MCF 10A (cell line): ENCODE data around the gene CCDC171. TPM values are rescaled to one million over a fixed set of nuclear protein-coding genes. Genes with fewer than 3 reads are reported as not detected.
"Not testable (repeated sequence)": the region's sequence is repeated elsewhere in the genome, so short reads cannot be mapped to it uniquely, and the experiment has no call there.

ENCODE experiments used
- BruUV-seq: library from RNA; stranded (reverse); fragments of 400-500 nt; replicated peaks from 2 replicates; lab custom pipeline; 2021; lab: Mats Ljungman, UMichigan
- CTCF ChIA-PET: fragments of 300-600 bp; sonication (Branson Sonifier 250); formaldehyde crosslinking; extraction: SDS; loops from one replicate; lab custom pipeline; 2021; ENCODE audit warnings: antibody characterized with exemption, inconsistent platforms; lab: Yijun Ruan, JAX
- POLR2A ChIA-PET: fragments of 300-600, 350-650 bp; sonication (Branson Sonifier 250); formaldehyde crosslinking; extraction: SDS; loops from one replicate; lab custom pipeline; 2020; ENCODE audit warnings: antibody characterized with exemption, inconsistent platforms; lab: Yijun Ruan, JAX
- DNase-seq: peaks from one replicate; pipeline ENCODE4 v3.0.0-alpha.2; 2018; ENCODE audit not compliant: unreplicated experiment
- H3K27ac Mint-ChIP-seq: one replicate; pipeline ENCODE4 v1.8.0; 2022; ENCODE audit warnings: mild to moderate bottlenecking, low read depth, mixed read lengths; ENCODE audit not compliant: unreplicated experiment
- H3K27me3 Mint-ChIP-seq: one replicate; pipeline ENCODE4 v1.8.0; 2022; ENCODE audit warnings: mixed read lengths; ENCODE audit not compliant: insufficient read depth, unreplicated experiment
- H3K36me3 Mint-ChIP-seq: one replicate; pipeline ENCODE4 v1.8.0; 2022; ENCODE audit warnings: mild to moderate bottlenecking, moderate library complexity, mixed read lengths; ENCODE audit not compliant: insufficient read depth, unreplicated experiment
- H3K4me1 Mint-ChIP-seq: one replicate; pipeline ENCODE4 v1.8.0; 2022; ENCODE audit warnings: mixed read lengths; ENCODE audit not compliant: insufficient read depth, unreplicated experiment
- H3K4me3 Mint-ChIP-seq: one replicate; pipeline ENCODE4 v1.8.0; 2022; ENCODE audit warnings: mild to moderate bottlenecking, moderate library complexity, mixed read lengths; ENCODE audit not compliant: unreplicated experiment
- H3K9me3 Mint-ChIP-seq: one replicate; pipeline ENCODE4 v1.8.0; 2022; ENCODE audit warnings: mixed read lengths; ENCODE audit not compliant: unreplicated experiment
- CTCF ChIP-seq: fragments of 200-600 bp; IDR thresholded peaks from one replicate; pipeline ENCODE4 v1.8.0; 2022; ENCODE audit warnings: antibody characterized with exemption, mild to moderate bottlenecking; ENCODE audit not compliant: unreplicated experiment
- intact Hi-C: fragments of 100-400 bp; cut with micrococcal nuclease; formaldehyde crosslinking; loops from 2 replicates; pipeline ENCODE4 v1.14.1; 2022
- total RNA-seq: library from RNA; stranded (reverse); gene quantifications from 2 replicates; pipeline ENCODE4 v1.2.3, GENCODE V29; 2022

CCDC171 gene
- total RNA-seq, 1 experiment from 2014 or later = 1.7 TPM

DNA sequence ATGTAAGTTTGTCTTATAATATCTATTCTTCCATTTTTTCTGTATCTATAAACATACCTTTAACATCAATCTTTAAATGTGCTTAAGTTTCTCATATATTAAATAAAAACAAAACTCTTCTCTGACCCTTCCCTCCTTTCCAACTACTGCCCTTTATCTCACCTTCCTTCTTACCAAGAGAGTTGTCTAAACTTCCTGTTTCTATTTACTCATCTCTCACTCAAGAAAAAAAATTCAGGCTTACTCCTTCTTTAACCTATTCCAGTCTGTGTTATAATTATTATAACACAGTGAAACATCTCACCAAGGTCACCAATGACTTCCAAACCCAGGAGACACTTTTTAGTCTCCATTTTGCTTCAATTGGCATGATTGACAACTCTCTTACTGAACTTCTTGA lies 140.9 kb downstream of the CCDC171 start:
- DNase-seq = no peak
- POLR2A ChIA-PET = no interaction called here
- intact Hi-C loops = no loop called here
- TF ChIP-seq CTCF = no peak
- H3K27ac Mint-ChIP-seq = no peak overlapping the region
- no TSS peak for BruUV-seq
- peaks cover 17% of the 10 kb centered on the region for H3K4me1 Mint-ChIP-seq
- no peak overlapping the region for H3K4me3 Mint-ChIP-seq
- CTCF ChIA-PET = interaction anchor here (0.6 kb wide), 1 partner anchor 100 kb away, joined by 3 read pairs; no protein-coding TSS in a partner anchor
- no peaks in the 10 kb centered on the region for H3K27me3 Mint-ChIP-seq
- H3K36me3 Mint-ChIP-seq = no peaks in the 10 kb centered on the region
- no peaks in the 10 kb centered on the region for H3K9me3 Mint-ChIP-seq

- CTCF ChIA-PET = interaction anchor here (0.9 to 1.3 kb wide), 2 partner anchors 12 to 141 kb away, joined by 3 to 4 read pairs; no protein-coding TSS in a partner anchor
- intact Hi-C loops = loop anchor here (1.0 kb wide), 1 partner anchor 38 kb away; no protein-coding TSS in a partner anchor
- POLR2A ChIA-PET = interaction anchor here (0.9 to 3.1 kb wide), 6 partner anchors 8 to 42 kb away, joined by 4 to 13 read pairs (median 4); no protein-coding TSS in a partner anchor
Observed at GRCh38 chr9:15696979-15697378, 144.1 kb downstream of the CCDC171 start.

DNA sequence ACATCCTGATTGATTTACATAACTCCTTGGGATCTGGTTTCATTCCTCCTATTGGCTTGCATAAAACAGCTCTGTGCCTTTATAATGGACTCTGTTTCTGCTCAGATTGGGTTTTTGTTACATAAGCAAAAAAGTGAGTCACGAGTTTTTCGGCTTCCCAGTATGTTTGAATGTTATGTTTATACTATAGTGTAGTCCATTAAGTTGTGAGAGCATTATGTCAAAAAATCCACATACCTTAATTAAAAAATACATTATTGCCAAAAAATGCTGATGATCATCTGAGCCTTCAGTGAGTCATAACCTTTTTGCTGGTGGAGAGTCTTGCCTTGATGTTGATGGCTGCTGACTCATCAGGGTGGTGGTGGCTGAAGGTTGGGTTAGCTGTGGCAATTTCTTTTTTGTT lies 144.6 kb downstream of the CCDC171 start:
- Mint-ChIP-seq H3K4me3 (no peak overlapping the region), H3K9me3 (no peaks in the 10 kb centered on the region), H3K36me3 (peaks cover 9% of the 10 kb centered on the region), H3K4me1 (peaks cover 17% of the 10 kb centered on the region), H3K27ac (peak overlapping the region; percentile 81), H3K27me3 (no peaks in the 10 kb centered on the region)
- TF ChIP-seq CTCF = no peak
- intact Hi-C loops = loop anchor here (1.0 kb wide), 1 partner anchor 38 kb away; no protein-coding TSS in a partner anchor
- ChIA-PET POLR2A (interaction anchor here (0.7 to 3.1 kb wide), 7 partner anchors 9 to 41 kb away, joined by 3 to 13 read pairs (median 4); no protein-coding TSS in a partner anchor), CTCF (interaction anchor here (0.9 kb wide), 1 partner anchor 140 kb away, joined by 3 read pairs; no protein-coding TSS in a partner anchor)
- BruUV-seq = no TSS peak
- DNase-seq = peak; percentile 86

More at GRCh38 chr9:15696979-15697378, 144.1 kb downstream of the CCDC171 start:
- Mint-ChIP-seq H3K27ac (peak overlapping the region; percentile 81), H3K4me1 (peaks cover 17% of the 10 kb centered on the region), H3K27me3 (no peaks in the 10 kb centered on the region), H3K4me3 (no peak overlapping the region), H3K9me3 (no peaks in the 10 kb centered on the region), H3K36me3 (peaks cover 9% of the 10 kb centered on the region)
- DNase-seq = peak; percentile 25
- no TSS peak for BruUV-seq
- no peak for TF ChIP-seq CTCF

DNA sequence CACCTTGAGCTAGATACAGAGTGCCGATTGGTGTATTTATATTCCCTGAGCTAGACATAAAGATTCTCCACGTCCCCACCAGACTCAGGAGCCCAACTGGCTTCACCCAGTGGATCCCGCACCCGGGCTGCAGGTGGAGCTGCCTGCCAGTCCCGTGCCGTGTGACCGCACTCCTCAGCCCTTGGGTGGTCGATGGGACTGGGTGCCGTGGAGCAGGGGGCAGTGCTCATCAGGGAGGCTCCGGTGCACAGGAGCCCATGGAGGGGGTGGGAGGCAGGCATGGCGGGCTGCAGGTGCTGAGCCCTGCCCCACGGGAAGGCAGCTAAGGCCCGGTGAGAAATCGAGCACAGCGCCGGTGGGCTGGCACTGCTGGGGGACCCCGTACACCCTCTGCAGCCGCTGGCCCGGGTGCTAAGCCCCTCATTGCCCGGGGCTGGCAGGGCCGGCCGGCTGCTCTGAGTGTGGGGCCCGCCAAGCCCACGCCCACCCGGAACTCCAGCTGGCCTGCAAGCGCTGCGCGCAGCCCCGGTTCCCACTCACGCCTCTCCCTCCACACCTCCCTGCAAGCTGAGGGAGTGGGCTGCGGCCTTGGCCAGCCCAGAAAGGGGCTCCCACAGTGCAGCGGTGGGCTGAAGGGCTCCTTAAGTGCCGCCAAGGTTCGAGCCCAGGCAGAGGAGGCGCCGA lies 147.2 kb downstream of the CCDC171 start:
- H3K4me1 Mint-ChIP-seq = peaks cover 17% of the 10 kb centered on the region
- H3K9me3 Mint-ChIP-seq, H3K27me3 Mint-ChIP-seq, BruUV-seq, H3K36me3 Mint-ChIP-seq, intact Hi-C loops, H3K27ac Mint-ChIP-seq, DNase-seq, H3K4me3 Mint-ChIP-seq: not testable (repeated sequence)
- POLR2A ChIA-PET = interaction anchor here (0.7 kb wide), 1 partner anchor 18 kb away, joined by 3 read pairs; no protein-coding TSS in a partner anchor
- CTCF ChIA-PET = interaction anchor here (0.6 to 1.1 kb wide), 4 partner anchors 16 to 218 kb away, joined by 3 read pairs; no protein-coding TSS in a partner anchor
